GM23338 (cell line): Measurements from ENCODE around the gene EPS8L2. TPM values are rescaled to one million over a fixed set of nuclear protein-coding genes. Genes with fewer than 3 reads are reported as not detected.

Experiments used
- ATAC-seq: fragments of 200-7000 bp; cut with Tn5 transposase; 3 replicates; pipeline ENCODE4 v1.9.1; 2020
- DNase-seq: peaks from one replicate; pipeline ENCODE4 v3.0.0-alpha.2; 2015; ENCODE audit warnings: low spot score
- H2AFZ ChIP-seq: fragments of 200-600 bp; sonication (generic); 2 replicates; pipeline ENCODE4 v1.8.0; 2016; ENCODE audit warnings: antibody characterized with exemption, mild to moderate bottlenecking, moderate library complexity
- H3F3A ChIP-seq: fragments of 200-600 bp; sonication (generic); replicated peaks from 2 replicates; pipeline ENCODE4 v1.8.0; 2017; ENCODE audit warnings: antibody characterized with exemption, mixed run types, low read depth
- H3K27ac ChIP-seq: fragments of 200-600 bp; sonication (generic); 2 replicates; pipeline ENCODE4 v1.6.1; 2016; ENCODE audit warnings: low read depth
- H3K27me3 ChIP-seq: fragments of 200-600 bp; sonication (generic); 2 replicates; pipeline ENCODE4 v1.8.0; 2016; ENCODE audit warnings: mild to moderate bottlenecking, mixed run types, moderate library complexity; ENCODE audit not compliant: insufficient read depth
- H3K36me3 ChIP-seq: fragments of 200-600 bp; sonication (generic); 2 replicates; pipeline ENCODE4 v1.8.0; 2016; ENCODE audit warnings: mild to moderate bottlenecking; ENCODE audit not compliant: insufficient read depth
- H3K4me1 ChIP-seq: fragments of 200-600 bp; sonication (generic); 2 replicates; pipeline ENCODE4 v1.8.0; 2016; ENCODE audit warnings: mild to moderate bottlenecking, moderate library complexity; ENCODE audit not compliant: insufficient read depth
- H3K4me2 ChIP-seq: fragments of 200-600 bp; sonication (generic); 2 replicates; pipeline ENCODE4 v1.7.1; 2017; ENCODE audit warnings: mixed run types
- H3K4me3 ChIP-seq: fragments of 200-600 bp; sonication (generic); 2 replicates; pipeline ENCODE4 v1.6.1; 2016; ENCODE audit warnings: mixed run types
- H3K79me2 ChIP-seq: fragments of 200-600 bp; sonication (generic); replicated peaks from 2 replicates; pipeline ENCODE4 v1.8.0; 2017; ENCODE audit warnings: mild to moderate bottlenecking; ENCODE audit not compliant: insufficient read depth
- H3K9me2 ChIP-seq: fragments of 200-600 bp; sonication (generic); 2 replicates; pipeline ENCODE4 v1.8.0; 2017; ENCODE audit not compliant: insufficient read depth
- H4K20me1 ChIP-seq: fragments of 200-600 bp; sonication (generic); replicated peaks from 2 replicates; pipeline ENCODE4 v1.8.0; 2017; ENCODE audit warnings: mild to moderate bottlenecking; ENCODE audit not compliant: insufficient read depth
- H3K27ac Mint-ChIP-seq: 2 replicates; pipeline ENCODE4 v1.8.0; 2020; ENCODE audit warnings: inconsistent platforms, mild to moderate bottlenecking, moderate library complexity, mixed read lengths
- H3K27me3 Mint-ChIP-seq: 3 replicates; pipeline ENCODE4 v1.8.0; 2022; ENCODE audit warnings: low read depth, mild to moderate bottlenecking, moderate library complexity, mixed read lengths, inconsistent platforms; ENCODE audit not compliant: insufficient read depth, poor library complexity
- H3K36me3 Mint-ChIP-seq: 3 replicates; pipeline ENCODE4 v1.8.0; 2021; ENCODE audit warnings: low read depth, mild to moderate bottlenecking, inconsistent platforms, moderate library complexity, mixed read lengths
- H3K4me1 Mint-ChIP-seq: 3 replicates; pipeline ENCODE4 v1.8.0; 2020; ENCODE audit warnings: mild to moderate bottlenecking, inconsistent platforms, mixed read lengths
- H3K4me3 Mint-ChIP-seq: 3 replicates; pipeline ENCODE4 v1.8.0; 2021; ENCODE audit warnings: moderate library complexity, mild to moderate bottlenecking, inconsistent platforms, mixed read lengths
- H3K9me3 Mint-ChIP-seq: 3 replicates; pipeline ENCODE4 v1.8.0; 2020; ENCODE audit warnings: moderate library complexity, mild to moderate bottlenecking, inconsistent platforms, mixed read lengths
- CREB1 ChIP-seq: fragments of 250-450 bp; sonication (Bioruptor Pico); IDR thresholded peaks from 2 replicates; pipeline ENCODE4 v1.5.0; 2020; ENCODE audit warnings: low read depth, mild to moderate bottlenecking, moderate library complexity
- EZH2 ChIP-seq: fragments of 200-600 bp; sonication (generic); IDR thresholded peaks from one replicate; pipeline ENCODE4 v1.8.0; 2017; ENCODE audit warnings: antibody characterized with exemption, mild to moderate bottlenecking, low read depth; ENCODE audit not compliant: unreplicated experiment
- EZH2phosphoT487 ChIP-seq: fragments of 200-600 bp; sonication (generic); IDR thresholded peaks from one replicate; pipeline ENCODE4 v1.8.1; 2018; ENCODE audit warnings: antibody characterized with exemption; ENCODE audit not compliant: unreplicated experiment
- JUNB ChIP-seq: IDR thresholded peaks from one replicate; pipeline ENCODE4 v1.6.1; 2016; ENCODE audit warnings: antibody characterized with exemption; ENCODE audit not compliant: unreplicated experiment
- POLR2AphosphoS5 ChIP-seq: IDR thresholded peaks from 2 replicates; pipeline ENCODE4 v1.6.1; 2016; ENCODE audit warnings: antibody characterized with exemption, low read depth
- STAT1 ChIP-seq: IDR thresholded peaks from one replicate; pipeline ENCODE4 v1.6.1; 2016; ENCODE audit warnings: antibody characterized with exemption; ENCODE audit not compliant: unreplicated experiment
- ZNF114 ChIP-seq: fragments of 250-450 bp; sonication (Bioruptor Pico); IDR thresholded peaks from 2 replicates; pipeline ENCODE4 v1.5.0; 2020; ENCODE audit warnings: mild to moderate bottlenecking, moderate library complexity
- ZNF331 ChIP-seq: fragments of 250-450 bp; sonication (Bioruptor Pico); IDR thresholded peaks from 2 replicates; pipeline ENCODE4 v1.5.0; 2020; ENCODE audit warnings: low read depth, mild to moderate bottlenecking, moderate library complexity
- ZNF462 ChIP-seq: fragments of 250-450 bp; sonication (Bioruptor Pico); IDR thresholded peaks from 2 replicates; pipeline ENCODE4 v1.5.0; 2020; ENCODE audit warnings: mild to moderate bottlenecking, moderate library complexity
- polyA plus RNA-seq: library from polyadenylated mRNA; unstranded; fragments of >200 nt; fragmentation: Nextera tagmentation; extraction: Ambion mirVana; gene quantifications from 2 replicates; pipeline ENCODE4 v1.2.1, GENCODE V29; 2016
- total RNA-seq: library from RNA; depleted of rRNA; stranded (reverse); fragments of >200 nt; shearing (Covaris generic); gene quantifications from 2 replicates; pipeline ENCODE4 v1.2.3, GENCODE V29; 2014

The EPS8L2 gene
- total and polyA plus RNA-seq, 2 experiments from 2014 or later, result 38.7 to 59.4 TPM

- TF ChIP-seq ZNF462 (CRISPR knock-in tag) (no peak), STAT1 (no peak), CREB1 (no peak), ZNF331 (CRISPR knock-in tag) (no peak), ZNF114 (no peak), POLR2AphosphoS5 (no peak)
Observed at GRCh38 chr11:721741-722345, 15.8 kb downstream of the EPS8L2 start (continued).

GRCh38 chr11:722346-722811, 16.3 kb downstream of the EPS8L2 start:
- Mint-ChIP-seq H3K4me1 (peaks cover 9% of the 10 kb centered on the region; the same call in 2 of the 3 replicates), H3K4me3 (no peak overlapping the region), H3K27me3 (peaks cover 18% of the 10 kb centered on the region), H3K36me3 (no peaks in the 10 kb centered on the region), H3K27ac (no peak overlapping the region), H3K9me3 (no peaks in the 10 kb centered on the region; the same call in 2 of the 3 replicates)
- H3K79me2 ChIP-seq, result no peaks in the 10 kb centered on the region
- H3K27me3 ChIP-seq, result no peaks in the 10 kb centered on the region
- H3K9me2 ChIP-seq, result no peaks in the 10 kb centered on the region
- H3K36me3 ChIP-seq, result no peaks in the 10 kb centered on the region
- DNase-seq (no peak), ATAC-seq (no peak)
- 0 out of 2 replicates have a peak, but pooled peaks cover 22% of the 10 kb centered on the region for H3F3A ChIP-seq
- no peak overlapping the region for H3K4me2 ChIP-seq
- H3K27ac ChIP-seq, result no peak overlapping the region
- no peak overlapping the region for H2AFZ ChIP-seq
- H4K20me1 ChIP-seq, result no peaks in the 10 kb centered on the region
- no peak overlapping the region for H3K4me3 ChIP-seq
- H3K4me1 ChIP-seq, result peaks cover 6% of the 10 kb centered on the region
- TF ChIP-seq CREB1 (no peak), ZNF462 (CRISPR knock-in tag) (no peak), ZNF331 (CRISPR knock-in tag) (no peak), ZNF114 (no peak), EZH2phosphoT487 (no peak), POLR2AphosphoS5 (no peak), EZH2 (no peak), STAT1 (no peak), JUNB (no peak)
